Loucy (cell line): ENCODE results near the gene DHRS13.
A peak's percentile ranks its signal among the peaks of the same experiment; 100 is the strongest.

Experiments
- H2AFZ ChIP-seq: fragments of 200-600 bp; sonication (generic); 2 replicates; pipeline ENCODE4 v1.6.0; 2016; ENCODE audit warnings: antibody characterized with exemption, mild to moderate bottlenecking, low read length, moderate library complexity
- H3F3A ChIP-seq: fragments of 200-600 bp; 2 replicates; pipeline ENCODE4 v1.6.0; 2016; ENCODE audit warnings: antibody characterized with exemption, low read depth, mild to moderate bottlenecking
- H3K27me3 ChIP-seq: fragments of 200-600 bp; sonication (generic); 2 replicates; pipeline ENCODE4 v1.6.1; 2014; ENCODE audit warnings: low read length, mild to moderate bottlenecking; ENCODE audit not compliant: insufficient read depth, poor library complexity, severe bottlenecking
- H3K36me3 ChIP-seq: fragments of 200-600 bp; sonication (generic); 2 replicates; pipeline ENCODE4 v1.6.1; 2016; ENCODE audit warnings: low read length; ENCODE audit not compliant: insufficient read depth
- H3K4me1 ChIP-seq: fragments of 200-600 bp; sonication (generic); 2 replicates; pipeline ENCODE4 v1.5.1; 2014; ENCODE audit warnings: low read length, mild to moderate bottlenecking; ENCODE audit not compliant: insufficient read depth, poor library complexity, severe bottlenecking
- H3K4me2 ChIP-seq: fragments of 200-600 bp; sonication (generic); 2 replicates; pipeline ENCODE4 v1.6.0; 2014; ENCODE audit warnings: antibody characterized with exemption, low read length, low read depth, mild to moderate bottlenecking; ENCODE audit not compliant: poor library complexity, severe bottlenecking
- H3K4me3 ChIP-seq: fragments of 200-600 bp; sonication (generic); 2 replicates; pipeline ENCODE4 v1.5.1; 2014; ENCODE audit warnings: low read length, mild to moderate bottlenecking, mixed read lengths; ENCODE audit not compliant: poor library complexity, severe bottlenecking
- H3K79me2 ChIP-seq: fragments of 200-600 bp; sonication (generic); 2 replicates; pipeline ENCODE4 v1.6.1; 2014; ENCODE audit warnings: low read length; ENCODE audit not compliant: insufficient read depth
- H3K9ac ChIP-seq: fragments of 200-600 bp; sonication (generic); 2 replicates; pipeline ENCODE4 v1.6.0; 2014; ENCODE audit warnings: mild to moderate bottlenecking, low read depth, low read length, moderate library complexity; ENCODE audit not compliant: poor library complexity, severe bottlenecking
- H3K9me2 ChIP-seq: fragments of 200-600 bp; sonication (generic); replicated peaks from 2 replicates; pipeline ENCODE4 v1.6.1; 2016; ENCODE audit warnings: low read depth, low read length, mixed read lengths
- H3K9me3 ChIP-seq: fragments of 200-600 bp; sonication (generic); 2 replicates; pipeline ENCODE4 v1.6.1; 2014; ENCODE audit warnings: mild to moderate bottlenecking, antibody characterized with exemption, low read length, low read depth; ENCODE audit not compliant: insufficient read depth
- H4K20me1 ChIP-seq: fragments of 200-600 bp; sonication (generic); 2 replicates; pipeline ENCODE4 v1.6.0; 2014; ENCODE audit warnings: antibody characterized with exemption, low read length, mild to moderate bottlenecking; ENCODE audit not compliant: insufficient read depth, poor library complexity, severe bottlenecking
- EZH2phosphoT487 ChIP-seq: fragments of 200-600 bp; IDR thresholded peaks from 2 replicates; pipeline ENCODE4 v1.6.1; 2018; ENCODE audit warnings: antibody characterized with exemption, mild to moderate bottlenecking, moderate library complexity, borderline replicate concordance
- TF ChIP-seq, protein P1 (sequence below): fragments of 200-600 bp; sonication (generic); conservative IDR thresholded peaks from 2 replicates; pipeline ENCODE4 v1.5.1; 2014; ENCODE audit warnings: mild to moderate bottlenecking, antibody characterized with exemption, low read length

Gene DHRS13

GRCh38 chr17:28892024-28892423 is 10.9 kb downstream of the DHRS13 start:
- Histone ChIP-seq H3K4me2 (peak overlapping the region; percentile 89), H3K4me1 (peaks cover 36% of the 10 kb centered on the region), H3K4me3 (no peak overlapping the region), H3K79me2 (peaks cover 48% of the 10 kb centered on the region), H3K36me3 (no peaks in the 10 kb centered on the region), H4K20me1 (peaks cover 19% of the 10 kb centered on the region), H3K27me3 (no peaks in the 10 kb centered on the region), H3F3A (no peaks in the 10 kb centered on the region), H3K9ac (no peak overlapping the region), H3K9me2 (no peaks in the 10 kb centered on the region), H3K9me3 (no peaks in the 10 kb centered on the region), H2AFZ (no peak overlapping the region)
- TF ChIP-seq, protein P1, sequence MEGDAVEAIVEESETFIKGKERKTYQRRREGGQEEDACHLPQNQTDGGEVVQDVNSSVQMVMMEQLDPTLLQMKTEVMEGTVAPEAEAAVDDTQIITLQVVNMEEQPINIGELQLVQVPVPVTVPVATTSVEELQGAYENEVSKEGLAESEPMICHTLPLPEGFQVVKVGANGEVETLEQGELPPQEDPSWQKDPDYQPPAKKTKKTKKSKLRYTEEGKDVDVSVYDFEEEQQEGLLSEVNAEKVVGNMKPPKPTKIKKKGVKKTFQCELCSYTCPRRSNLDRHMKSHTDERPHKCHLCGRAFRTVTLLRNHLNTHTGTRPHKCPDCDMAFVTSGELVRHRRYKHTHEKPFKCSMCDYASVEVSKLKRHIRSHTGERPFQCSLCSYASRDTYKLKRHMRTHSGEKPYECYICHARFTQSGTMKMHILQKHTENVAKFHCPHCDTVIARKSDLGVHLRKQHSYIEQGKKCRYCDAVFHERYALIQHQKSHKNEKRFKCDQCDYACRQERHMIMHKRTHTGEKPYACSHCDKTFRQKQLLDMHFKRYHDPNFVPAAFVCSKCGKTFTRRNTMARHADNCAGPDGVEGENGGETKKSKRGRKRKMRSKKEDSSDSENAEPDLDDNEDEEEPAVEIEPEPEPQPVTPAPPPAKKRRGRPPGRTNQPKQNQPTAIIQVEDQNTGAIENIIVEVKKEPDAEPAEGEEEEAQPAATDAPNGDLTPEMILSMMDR, result no peak
- TF ChIP-seq EZH2phosphoT487, result no peak

DNA sequence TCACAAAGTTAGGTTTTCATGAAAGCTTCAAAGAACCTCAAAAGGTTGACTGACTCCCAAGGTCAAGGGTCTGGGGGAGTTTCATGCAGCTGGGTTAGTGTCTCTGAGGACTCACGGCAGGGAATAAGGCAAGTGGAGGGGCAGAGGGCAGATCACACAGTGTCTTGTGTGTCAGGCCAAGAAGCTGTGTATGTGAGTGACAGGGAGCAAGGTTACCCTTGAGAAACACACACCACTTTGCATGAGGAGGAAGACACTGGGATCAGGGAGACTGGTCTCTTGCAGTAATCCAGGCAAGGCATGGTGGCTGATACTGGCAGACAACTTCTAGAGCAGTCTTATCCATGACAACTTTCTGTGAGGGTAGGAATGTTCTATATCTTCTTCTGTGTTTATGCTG is 11.7 kb downstream of the DHRS13 start:
- H3K9me2 ChIP-seq, result no peaks in the 10 kb centered on the region
- no peak overlapping the region for H2AFZ ChIP-seq
- no peaks in the 10 kb centered on the region for H3K9me3 ChIP-seq
- peaks cover 40% of the 10 kb centered on the region for H3K79me2 ChIP-seq
- H3K4me1 ChIP-seq, result peaks cover 31% of the 10 kb centered on the region
- no peak for TF ChIP-seq EZH2phosphoT487
- TF ChIP-seq, protein P1, result no peak
- no peaks in the 10 kb centered on the region for H3K36me3 ChIP-seq
- H3K9ac ChIP-seq, result no peak overlapping the region
- no peak overlapping the region for H3K4me3 ChIP-seq
- H4K20me1 ChIP-seq, result peaks cover 13% of the 10 kb centered on the region
- no peak overlapping the region for H3K4me2 ChIP-seq
- H3K27me3 ChIP-seq, result no peaks in the 10 kb centered on the region
- no peaks in the 10 kb centered on the region for H3F3A ChIP-seq

GRCh38 chr17:28889996-28890395 is 12.9 kb downstream of the DHRS13 start:
- Histone ChIP-seq H3K9me3 (no peaks in the 10 kb centered on the region), H3K27me3 (no peaks in the 10 kb centered on the region), H3F3A (no peaks in the 10 kb centered on the region), H3K4me2 (no peak overlapping the region), H3K4me3 (no peak overlapping the region), H3K36me3 (no peaks in the 10 kb centered on the region), H3K79me2 (peaks cover 28% of the 10 kb centered on the region), H3K4me1 (peaks cover 23% of the 10 kb centered on the region), H2AFZ (no peak overlapping the region), H3K9me2 (no peaks in the 10 kb centered on the region), H3K9ac (no peak overlapping the region), H4K20me1 (peaks cover 4% of the 10 kb centered on the region)
- TF ChIP-seq, protein P1, result no peak
- no peak for TF ChIP-seq EZH2phosphoT487
